Testis (tissue), 2 donors: ENCODE results near the gene ADAMTSL2.

Experiments used
- POLR2A ChIP-seq: fragments of 450-650 bp; IDR thresholded peaks from one replicate; pipeline ENCODE4 v1.6.1; 2017; ENCODE audit warnings: antibody characterized with exemption, mild to moderate bottlenecking, moderate library complexity
- TF ChIP-seq, protein P1 (sequence below), 3 experiments: fragments of 450-650 bp in 2 of 3; fragments of 200-600 bp in 1 of 3; sonication (generic) in 1 of 3; IDR thresholded peaks; one replicate each; pipeline ENCODE4 v1.5.1; 2016 to 2019; ENCODE audit warnings: antibody characterized with exemption in 3 of 3, mild to moderate bottlenecking in 2 of 3, moderate library complexity in 1 of 3

DNA sequence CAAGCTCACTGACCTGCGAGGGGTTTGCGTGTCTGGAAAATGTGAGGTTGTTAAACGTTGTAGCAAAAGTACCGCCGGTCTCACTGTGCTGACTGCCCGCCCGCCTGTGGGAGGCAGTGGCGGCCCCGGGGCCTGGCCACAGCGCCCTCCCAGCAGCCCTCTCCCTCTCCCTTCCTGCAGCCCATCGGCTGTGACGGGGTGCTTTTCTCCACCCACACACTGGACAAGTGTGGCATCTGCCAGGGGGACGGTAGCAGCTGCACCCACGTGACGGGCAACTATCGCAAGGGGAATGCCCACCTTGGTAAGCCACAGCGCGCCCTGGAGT lies 6.2 kb downstream of the ADAMTSL2 start:
- TF ChIP-seq, protein P1, sequence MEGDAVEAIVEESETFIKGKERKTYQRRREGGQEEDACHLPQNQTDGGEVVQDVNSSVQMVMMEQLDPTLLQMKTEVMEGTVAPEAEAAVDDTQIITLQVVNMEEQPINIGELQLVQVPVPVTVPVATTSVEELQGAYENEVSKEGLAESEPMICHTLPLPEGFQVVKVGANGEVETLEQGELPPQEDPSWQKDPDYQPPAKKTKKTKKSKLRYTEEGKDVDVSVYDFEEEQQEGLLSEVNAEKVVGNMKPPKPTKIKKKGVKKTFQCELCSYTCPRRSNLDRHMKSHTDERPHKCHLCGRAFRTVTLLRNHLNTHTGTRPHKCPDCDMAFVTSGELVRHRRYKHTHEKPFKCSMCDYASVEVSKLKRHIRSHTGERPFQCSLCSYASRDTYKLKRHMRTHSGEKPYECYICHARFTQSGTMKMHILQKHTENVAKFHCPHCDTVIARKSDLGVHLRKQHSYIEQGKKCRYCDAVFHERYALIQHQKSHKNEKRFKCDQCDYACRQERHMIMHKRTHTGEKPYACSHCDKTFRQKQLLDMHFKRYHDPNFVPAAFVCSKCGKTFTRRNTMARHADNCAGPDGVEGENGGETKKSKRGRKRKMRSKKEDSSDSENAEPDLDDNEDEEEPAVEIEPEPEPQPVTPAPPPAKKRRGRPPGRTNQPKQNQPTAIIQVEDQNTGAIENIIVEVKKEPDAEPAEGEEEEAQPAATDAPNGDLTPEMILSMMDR (IDR thresholded peaks at IDR 0.05) = no peak
- no peak for TF ChIP-seq POLR2A
